Vagina (tissue), 2 donors: ENCODE measurements around the gene LRP2BP.

Experiments
- POLR2A ChIP-seq, 2 donors: fragments of 450-650 bp; IDR thresholded peaks; one replicate each; pipeline ENCODE4 v1.6.1; 2017; ENCODE audit warnings: antibody characterized with exemption in 2 of 2, mild to moderate bottlenecking in 2 of 2, moderate library complexity in 2 of 2
- POLR2AphosphoS5 ChIP-seq, 2 donors: sonication (generic); formaldehyde crosslinking; IDR thresholded peaks; one replicate each; pipeline ENCODE4 v1.9.0; 2017; ENCODE audit warnings: antibody characterized with exemption in 2 of 2, mild to moderate bottlenecking in 2 of 2, low read depth in 1 of 2; ENCODE audit not compliant: insufficient read depth in 1 of 2
- TF ChIP-seq, protein P1 (sequence below), 3 experiments: fragments of 450-650 bp in 2 of 3; fragments of 200-600 bp in 1 of 3; sonication (generic) in 1 of 3; IDR thresholded peaks; one replicate each; pipeline ENCODE4 v1.5.1; 2017 to 2019; ENCODE audit warnings: antibody characterized with exemption in 3 of 3, mild to moderate bottlenecking in 2 of 3, moderate library complexity in 2 of 3

DNA sequence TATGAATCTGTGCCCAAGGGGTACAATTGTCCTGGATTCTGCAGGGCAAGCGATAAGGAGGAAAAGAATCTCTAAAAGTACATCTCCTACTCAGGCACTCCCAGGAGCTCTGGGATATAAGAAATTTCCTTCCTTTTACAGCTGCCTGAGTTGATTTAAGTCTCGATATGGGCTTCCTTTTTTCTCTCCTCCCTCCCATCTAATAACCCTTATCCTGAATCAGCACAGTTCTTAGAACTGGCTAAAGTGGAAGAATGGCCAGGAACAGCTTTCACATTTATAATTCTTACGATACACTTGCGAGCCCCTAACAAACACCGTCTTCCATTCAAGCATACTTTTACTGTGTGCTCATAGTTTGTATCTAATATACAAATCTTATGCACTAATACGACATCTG, 21.2 kb downstream of the LRP2BP start:
- TF ChIP-seq POLR2AphosphoS5 (IDR thresholded peaks at IDR 0.05; ENCODE audit: insufficient read depth in 1 of 2, low read depth in 1 of 2) (no peak), POLR2A (IDR thresholded peaks at IDR 0.05) (no peak)
- TF ChIP-seq, protein P1, sequence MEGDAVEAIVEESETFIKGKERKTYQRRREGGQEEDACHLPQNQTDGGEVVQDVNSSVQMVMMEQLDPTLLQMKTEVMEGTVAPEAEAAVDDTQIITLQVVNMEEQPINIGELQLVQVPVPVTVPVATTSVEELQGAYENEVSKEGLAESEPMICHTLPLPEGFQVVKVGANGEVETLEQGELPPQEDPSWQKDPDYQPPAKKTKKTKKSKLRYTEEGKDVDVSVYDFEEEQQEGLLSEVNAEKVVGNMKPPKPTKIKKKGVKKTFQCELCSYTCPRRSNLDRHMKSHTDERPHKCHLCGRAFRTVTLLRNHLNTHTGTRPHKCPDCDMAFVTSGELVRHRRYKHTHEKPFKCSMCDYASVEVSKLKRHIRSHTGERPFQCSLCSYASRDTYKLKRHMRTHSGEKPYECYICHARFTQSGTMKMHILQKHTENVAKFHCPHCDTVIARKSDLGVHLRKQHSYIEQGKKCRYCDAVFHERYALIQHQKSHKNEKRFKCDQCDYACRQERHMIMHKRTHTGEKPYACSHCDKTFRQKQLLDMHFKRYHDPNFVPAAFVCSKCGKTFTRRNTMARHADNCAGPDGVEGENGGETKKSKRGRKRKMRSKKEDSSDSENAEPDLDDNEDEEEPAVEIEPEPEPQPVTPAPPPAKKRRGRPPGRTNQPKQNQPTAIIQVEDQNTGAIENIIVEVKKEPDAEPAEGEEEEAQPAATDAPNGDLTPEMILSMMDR (IDR thresholded peaks at IDR 0.05), result no peak
